Neural progenitor cell (in vitro differentiated cells): ENCODE results near the gene ZCWPW1. TPM values are rescaled to one million over a fixed set of nuclear protein-coding genes. Genes with fewer than 3 reads are reported as not detected.
A peak's percentile ranks its signal among the peaks of the same experiment; 100 is the strongest.
"Not testable (repeated sequence)": the region's sequence is repeated elsewhere in the genome, so short reads cannot be mapped to it uniquely, and the experiment has no call there.

ENCODE experiments used
- DNase-seq: peaks from one replicate; pipeline ENCODE4 v3.0.0-alpha.2; 2016; ENCODE audit warnings: low spot score
- H2AFZ ChIP-seq: fragments of 200-600 bp; sonication (generic); replicated peaks from 2 replicates; pipeline ENCODE4 v1.6.1; 2016; ENCODE audit warnings: antibody characterized with exemption
- H3F3A ChIP-seq: fragments of 200-600 bp; sonication (generic); 2 replicates; pipeline ENCODE4 v1.6.1; 2016; ENCODE audit warnings: antibody characterized with exemption, low read depth
- H3K27ac ChIP-seq: fragments of 200-600 bp; sonication (generic); 2 replicates; pipeline ENCODE4 v1.5.1; 2016; ENCODE audit warnings: mild to moderate bottlenecking
- H3K27me3 ChIP-seq: fragments of 200-600 bp; sonication (generic); 2 replicates; pipeline ENCODE4 v1.6.1; 2016; ENCODE audit warnings: mild to moderate bottlenecking, moderate library complexity
- H3K36me3 ChIP-seq: fragments of 200-600 bp; sonication (generic); 2 replicates; pipeline ENCODE4 v1.5.1; 2016
- H3K4me1 ChIP-seq: fragments of 200-600 bp; sonication (generic); 2 replicates; pipeline ENCODE4 v1.6.1; 2016; ENCODE audit warnings: mixed run types
- H3K4me2 ChIP-seq: fragments of 200-600 bp; sonication (generic); 2 replicates; pipeline ENCODE4 v1.6.1; 2016
- H3K4me3 ChIP-seq: fragments of 200-600 bp; sonication (generic); 2 replicates; pipeline ENCODE4 v1.5.1; 2016
- H3K79me2 ChIP-seq: fragments of 200-600 bp; sonication (generic); 2 replicates; pipeline ENCODE4 v1.6.1; 2016; ENCODE audit warnings: low read depth
- H3K9ac ChIP-seq: fragments of 200-600 bp; sonication (generic); 2 replicates; pipeline ENCODE4 v1.6.1; 2016
- H3K9me3 ChIP-seq: fragments of 200-600 bp; sonication (generic); 2 replicates; pipeline ENCODE4 v1.5.1; 2016; ENCODE audit warnings: low read depth
- H4K20me1 ChIP-seq: fragments of 200-600 bp; sonication (generic); 2 replicates; pipeline ENCODE4 v1.6.1; 2016; ENCODE audit warnings: low read depth
- H3K27ac Mint-ChIP-seq: 3 replicates; pipeline ENCODE4 v1.8.0; 2021; ENCODE audit warnings: mixed read lengths
- H3K27me3 Mint-ChIP-seq: 2 replicates; pipeline ENCODE4 v1.8.0; 2022; ENCODE audit warnings: low read depth, mild to moderate bottlenecking, inconsistent platforms, moderate library complexity, mixed read lengths; ENCODE audit not compliant: insufficient read depth
- H3K36me3 Mint-ChIP-seq: 3 replicates; pipeline ENCODE4 v1.8.0; 2021; ENCODE audit warnings: mixed read lengths
- H3K4me1 Mint-ChIP-seq: 3 replicates; pipeline ENCODE4 v1.8.0; 2021; ENCODE audit warnings: mixed read lengths
- H3K4me3 Mint-ChIP-seq: 3 replicates; pipeline ENCODE4 v1.8.0; 2021; ENCODE audit warnings: mild to moderate bottlenecking, moderate library complexity, mixed read lengths
- H3K9me3 Mint-ChIP-seq: 3 replicates; pipeline ENCODE4 v1.8.0; 2020; ENCODE audit warnings: mixed read lengths
- EZH2 ChIP-seq: fragments of 200-600 bp; sonication (generic); IDR thresholded peaks from 2 replicates; pipeline ENCODE4 v1.6.1; 2017; ENCODE audit warnings: antibody characterized with exemption, mild to moderate bottlenecking, moderate library complexity
- EZH2phosphoT487 ChIP-seq: fragments of 200-600 bp; sonication (generic); IDR thresholded peaks from 2 replicates; pipeline ENCODE4 v1.6.1; 2017; ENCODE audit warnings: antibody characterized with exemption
- total RNA-seq: library from RNA; depleted of rRNA; stranded (reverse); fragments of >200 nt; gene quantifications from 2 replicates; pipeline ENCODE4 v1.2.3, GENCODE V29; 2015; ENCODE audit warnings: low replicate concordance
- TF ChIP-seq, protein P1 (sequence below): fragments of 200-600 bp; sonication (generic); IDR thresholded peaks from 2 replicates; pipeline ENCODE4 v1.5.1; 2017; ENCODE audit warnings: antibody characterized with exemption, mild to moderate bottlenecking

Gene ZCWPW1
- total RNA-seq, 1 donor from 2014 or later, result 1.4 TPM

DNA sequence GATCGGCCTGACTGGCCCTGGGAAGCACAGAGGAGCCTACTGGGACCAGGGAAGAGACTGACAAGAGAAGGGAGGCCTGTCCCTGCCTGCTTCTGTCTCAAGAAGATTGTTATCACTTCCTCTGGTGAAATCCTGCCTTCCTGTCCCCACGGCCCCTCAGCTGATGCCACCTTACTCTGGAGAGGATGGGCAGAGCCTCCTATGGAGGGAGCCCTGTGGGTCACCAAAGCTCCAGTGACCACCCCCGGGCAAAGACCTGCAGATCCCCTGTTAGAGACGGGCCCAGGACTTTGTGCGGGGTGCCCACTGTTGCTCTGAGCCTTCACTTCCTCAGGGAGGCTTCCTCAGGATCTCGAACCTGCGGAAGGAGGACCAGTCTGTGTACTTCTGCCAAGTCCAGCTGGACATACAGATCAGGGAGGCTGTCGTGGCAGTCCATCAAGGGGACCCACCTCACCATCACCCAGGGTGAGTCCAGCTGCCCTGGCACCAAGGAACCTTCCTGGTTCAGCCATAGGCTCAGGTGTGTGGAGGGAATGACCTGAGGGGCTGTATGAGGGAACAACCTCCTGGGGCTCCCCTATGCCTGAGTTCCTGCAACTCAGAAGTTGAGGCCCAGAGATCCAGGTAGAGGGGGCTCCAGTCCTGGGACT is 72.0 kb downstream of the ZCWPW1 start:
- Mint-ChIP-seq H3K27ac (no peak overlapping the region), H3K4me3 (no peak overlapping the region), H3K27me3 (peaks cover 4% of the 10 kb centered on the region), H3K4me1 (no peaks in the 10 kb centered on the region), H3K9me3 (no peaks in the 10 kb centered on the region), H3K36me3 (peaks cover 19% of the 10 kb centered on the region)
- H3K36me3 ChIP-seq, result no peaks in the 10 kb centered on the region
- no peak overlapping the region for H3K4me2 ChIP-seq
- no peak overlapping the region for H2AFZ ChIP-seq
- no peaks in the 10 kb centered on the region for H3K79me2 ChIP-seq
- TF ChIP-seq, protein P1, sequence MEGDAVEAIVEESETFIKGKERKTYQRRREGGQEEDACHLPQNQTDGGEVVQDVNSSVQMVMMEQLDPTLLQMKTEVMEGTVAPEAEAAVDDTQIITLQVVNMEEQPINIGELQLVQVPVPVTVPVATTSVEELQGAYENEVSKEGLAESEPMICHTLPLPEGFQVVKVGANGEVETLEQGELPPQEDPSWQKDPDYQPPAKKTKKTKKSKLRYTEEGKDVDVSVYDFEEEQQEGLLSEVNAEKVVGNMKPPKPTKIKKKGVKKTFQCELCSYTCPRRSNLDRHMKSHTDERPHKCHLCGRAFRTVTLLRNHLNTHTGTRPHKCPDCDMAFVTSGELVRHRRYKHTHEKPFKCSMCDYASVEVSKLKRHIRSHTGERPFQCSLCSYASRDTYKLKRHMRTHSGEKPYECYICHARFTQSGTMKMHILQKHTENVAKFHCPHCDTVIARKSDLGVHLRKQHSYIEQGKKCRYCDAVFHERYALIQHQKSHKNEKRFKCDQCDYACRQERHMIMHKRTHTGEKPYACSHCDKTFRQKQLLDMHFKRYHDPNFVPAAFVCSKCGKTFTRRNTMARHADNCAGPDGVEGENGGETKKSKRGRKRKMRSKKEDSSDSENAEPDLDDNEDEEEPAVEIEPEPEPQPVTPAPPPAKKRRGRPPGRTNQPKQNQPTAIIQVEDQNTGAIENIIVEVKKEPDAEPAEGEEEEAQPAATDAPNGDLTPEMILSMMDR, result no peak
- TF ChIP-seq EZH2phosphoT487 (no peak), EZH2 (no peak)
- no peak overlapping the region for H3K9ac ChIP-seq
- no peaks in the 10 kb centered on the region for H3K27me3 ChIP-seq
- no peaks in the 10 kb centered on the region for H3K9me3 ChIP-seq
- no peak for DNase-seq
- no peaks in the 10 kb centered on the region for H3F3A ChIP-seq
- H3K4me3 ChIP-seq, result no peak overlapping the region
- no peak overlapping the region for H3K27ac ChIP-seq
- H4K20me1 ChIP-seq, result no peaks in the 10 kb centered on the region
- no peaks in the 10 kb centered on the region for H3K4me1 ChIP-seq

DNA sequence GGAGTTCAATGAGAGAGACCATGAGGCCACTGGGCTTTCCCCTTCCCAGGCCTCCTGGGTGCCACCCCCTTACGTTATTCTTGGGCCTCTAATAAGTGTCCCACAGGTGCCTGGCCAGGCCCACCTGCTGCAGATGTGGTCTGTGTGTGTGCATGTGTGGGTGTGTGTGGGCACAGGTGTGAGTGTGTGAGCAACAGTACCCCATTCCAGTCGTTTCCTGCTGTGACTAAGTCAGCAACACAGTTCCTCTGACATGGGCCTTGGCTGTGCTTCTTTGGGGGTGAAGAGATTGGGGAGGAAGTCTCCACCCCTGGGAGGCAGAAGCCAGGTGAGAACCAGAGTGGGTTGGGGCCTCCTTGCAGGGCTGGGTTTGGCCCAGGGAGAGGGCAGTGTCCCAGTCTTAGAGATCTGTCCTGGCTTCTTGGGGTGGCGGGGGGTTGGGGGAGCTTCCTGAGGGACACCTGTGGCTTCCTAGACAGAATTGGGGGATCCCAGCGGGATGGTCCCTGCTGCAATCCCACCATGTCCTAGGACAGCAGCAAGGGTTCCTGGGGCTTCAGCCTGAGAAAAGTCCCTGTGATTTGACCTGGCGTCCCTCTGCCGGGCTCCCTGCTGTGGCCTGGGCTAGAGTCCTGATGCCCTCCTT is 74.7 kb downstream of the ZCWPW1 start:
- TF ChIP-seq EZH2phosphoT487 (no peak), EZH2 (no peak)
- TF ChIP-seq, protein P1, result no peak
- H3K27me3 Mint-ChIP-seq, result no peaks in the 10 kb centered on the region
- Histone ChIP-seq H3K27me3 (no peaks in the 10 kb centered on the region), H3K4me3 (no peak overlapping the region), H3F3A (no peaks in the 10 kb centered on the region), H2AFZ (no peak overlapping the region), H3K4me2 (no peak overlapping the region), H4K20me1 (peaks cover 3% of the 10 kb centered on the region), H3K79me2 (no peaks in the 10 kb centered on the region), H3K9me3 (no peaks in the 10 kb centered on the region), H3K36me3 (peaks cover 6% of the 10 kb centered on the region), H3K9ac (no peak overlapping the region), H3K27ac (no peak overlapping the region), H3K4me1 (no peaks in the 10 kb centered on the region)
- no peaks in the 10 kb centered on the region for H3K9me3 Mint-ChIP-seq
- no peak overlapping the region for H3K27ac Mint-ChIP-seq
- DNase-seq, result no peak
- no peak overlapping the region for H3K4me3 Mint-ChIP-seq
- peaks cover 15% of the 10 kb centered on the region for H3K36me3 Mint-ChIP-seq
- no peaks in the 10 kb centered on the region for H3K4me1 Mint-ChIP-seq

DNA sequence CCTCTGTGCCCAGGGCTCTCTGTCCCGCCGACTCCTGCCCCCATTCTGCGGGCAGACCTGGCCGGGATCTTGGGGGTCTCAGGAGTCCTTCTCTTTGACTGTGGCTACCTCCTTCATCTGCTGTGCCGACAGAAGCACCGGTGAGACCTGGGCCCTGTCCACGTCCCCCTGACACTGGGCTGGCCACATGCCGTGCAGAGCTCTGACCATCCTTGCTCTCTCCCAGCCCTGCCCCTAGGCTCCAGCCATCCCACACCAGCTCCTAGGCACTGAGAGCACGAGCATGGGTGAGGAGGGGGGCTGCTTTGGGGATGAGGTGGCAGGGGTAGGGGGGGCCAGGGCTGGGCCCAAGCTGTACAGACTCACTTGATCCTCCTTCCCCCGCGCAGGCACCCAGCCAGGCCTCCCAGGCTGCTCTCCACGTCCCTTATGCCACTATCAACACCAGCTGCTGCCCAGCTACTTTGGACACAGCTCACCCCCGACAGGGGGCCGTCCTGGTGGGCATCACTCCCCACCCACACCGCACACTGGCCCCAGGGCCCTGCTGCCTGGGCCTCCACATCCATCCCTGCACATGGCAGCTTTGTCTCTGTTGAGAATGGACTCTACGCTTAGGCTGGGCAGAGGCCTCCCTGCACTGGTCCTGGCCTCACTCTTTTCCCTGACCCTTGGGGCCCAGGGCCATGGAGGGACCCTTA is 75.4 kb downstream of the ZCWPW1 start:
- Histone ChIP-seq H3F3A (no peaks in the 10 kb centered on the region), H3K79me2 (no peaks in the 10 kb centered on the region), H3K4me1 (no peaks in the 10 kb centered on the region), H3K4me3 (no peak overlapping the region), H3K9ac (no peak overlapping the region), H3K27ac (no peak overlapping the region), H3K4me2 (no peak overlapping the region), H2AFZ (no peak overlapping the region), H3K9me3 (no peaks in the 10 kb centered on the region), H4K20me1 (peaks cover 3% of the 10 kb centered on the region), H3K36me3 (peaks cover 10% of the 10 kb centered on the region), H3K27me3 (no peaks in the 10 kb centered on the region)
- peak overlapping the region; percentile 35 for H3K4me3 Mint-ChIP-seq
- no peaks in the 10 kb centered on the region for H3K9me3 Mint-ChIP-seq
- no peak for TF ChIP-seq EZH2phosphoT487
- TF ChIP-seq, protein P1, result no peak
- H3K36me3 Mint-ChIP-seq, result peaks cover 17% of the 10 kb centered on the region
- H3K4me1 Mint-ChIP-seq, result no peaks in the 10 kb centered on the region
- H3K27me3 Mint-ChIP-seq, result no peaks in the 10 kb centered on the region
- H3K27ac Mint-ChIP-seq, result no peak overlapping the region
- DNase-seq, result no peak

DNA sequence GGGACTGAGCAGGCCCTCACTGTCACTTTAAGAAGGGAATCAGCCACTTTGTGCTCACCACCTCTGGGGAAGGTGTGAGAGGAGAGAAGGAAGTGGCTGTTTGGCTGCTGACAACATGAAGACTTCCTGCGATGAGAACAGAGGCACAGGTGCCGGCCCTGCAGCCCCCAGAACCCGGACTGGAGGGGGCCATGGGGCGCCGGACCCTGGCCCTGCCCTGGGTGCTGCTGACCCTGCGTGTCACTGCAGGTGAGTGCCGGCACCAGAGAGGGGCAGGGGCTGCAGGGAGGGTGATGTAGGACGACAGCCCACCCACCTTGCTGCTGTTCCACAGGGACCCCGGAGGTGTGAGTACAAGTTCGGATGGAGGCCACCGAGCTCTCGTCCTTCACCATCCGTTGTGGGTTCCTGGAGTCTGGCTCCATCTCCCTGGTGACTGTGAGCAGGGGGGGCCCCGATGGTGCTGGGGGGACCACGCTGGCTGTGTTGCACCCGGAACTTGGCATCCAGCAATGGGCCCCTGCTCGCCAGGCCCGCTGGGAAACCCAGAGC is 76.2 kb downstream of the ZCWPW1 start:
- H3K4me1 Mint-ChIP-seq, DNase-seq, H3K79me2 ChIP-seq, H2AFZ ChIP-seq, H3F3A ChIP-seq, H3K4me3 Mint-ChIP-seq, H3K9me3 Mint-ChIP-seq, H3K9ac ChIP-seq, H3K27me3 ChIP-seq, H3K4me2 ChIP-seq, H3K4me1 ChIP-seq, H4K20me1 ChIP-seq, H3K27me3 Mint-ChIP-seq, H3K4me3 ChIP-seq, H3K9me3 ChIP-seq, H3K27ac ChIP-seq, H3K27ac Mint-ChIP-seq: not testable (repeated sequence)
- peaks cover 10% of the 10 kb centered on the region for H3K36me3 ChIP-seq
- peaks cover 17% of the 10 kb centered on the region for H3K36me3 Mint-ChIP-seq
